HG03565 (cell line): ENCODE measurements around the gene PXMP2.

Experiments used
- ATAC-seq: cut with Tn5 transposase; IDR thresholded peaks from one replicate; pipeline ENCODE4 v1.9.1; 2021; ENCODE audit warnings: mild to moderate bottlenecking, moderate library complexity; ENCODE audit not compliant: unreplicated experiment

PXMP2 gene

GRCh38 chr12:132720606-132721345 is 33.4 kb downstream of the PXMP2 start:
- ATAC-seq, result no peak

GRCh38 chr12:132723015-132723763 is 35.8 kb downstream of the PXMP2 start:
- ATAC-seq, result no peak

- ATAC-seq, result no peak
Observed at GRCh38 chr12:132723764-132724140, 36.4 kb downstream of the PXMP2 start.

DNA sequence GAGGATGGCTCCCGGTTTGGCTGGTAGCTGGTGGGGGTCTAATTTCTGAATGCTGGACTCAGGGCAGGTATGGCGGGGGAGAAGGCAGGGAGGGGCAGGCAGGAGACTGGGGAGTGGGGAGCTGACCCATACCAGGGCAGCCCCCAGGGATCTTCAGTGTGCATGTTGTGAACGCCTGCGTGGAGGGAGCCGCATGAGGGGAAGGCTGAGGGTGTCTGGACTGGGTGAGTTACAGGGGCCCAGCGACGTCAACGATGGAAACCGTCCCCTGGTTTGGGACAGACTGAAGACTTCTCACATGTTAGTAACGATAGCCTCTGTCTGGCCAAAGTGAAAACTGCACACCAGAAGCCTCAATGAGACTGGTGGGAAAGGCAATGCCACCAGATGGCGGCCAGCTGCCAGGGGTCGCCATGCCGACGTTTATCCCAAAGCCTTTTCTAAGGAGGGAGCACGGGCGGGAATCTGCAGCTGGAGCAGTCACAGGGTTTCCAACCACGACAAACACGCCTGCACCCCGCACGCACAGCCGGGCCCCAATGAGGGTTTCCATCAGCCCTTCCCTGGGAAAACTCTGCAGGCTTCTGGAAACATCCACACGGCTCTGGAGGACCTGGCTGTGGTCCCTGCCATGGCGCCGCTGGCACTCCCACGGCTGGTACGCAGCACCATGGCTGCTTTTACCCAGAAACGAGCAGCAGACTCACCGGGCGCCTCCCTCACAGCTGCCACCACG is 37.3 kb downstream of the PXMP2 start:
- no peak for ATAC-seq

DNA sequence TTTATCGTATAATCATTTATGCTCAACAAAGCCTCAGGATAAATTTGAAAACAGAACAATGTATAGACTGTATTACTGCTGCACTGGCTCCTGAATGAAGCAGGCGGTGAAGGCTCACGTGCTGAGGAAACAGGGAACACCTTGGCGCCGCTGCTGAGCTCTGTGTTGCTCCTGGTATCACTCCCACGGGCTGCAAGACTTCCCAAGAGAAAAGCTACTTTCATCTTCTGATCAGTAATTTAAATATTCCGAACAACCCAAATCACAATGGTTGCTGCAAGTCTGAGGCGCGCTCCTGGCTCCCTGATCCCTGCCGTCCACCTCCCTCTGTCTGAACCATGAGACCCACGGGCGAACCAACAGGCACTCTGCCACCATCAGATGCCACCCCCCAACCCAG is 39.0 kb downstream of the PXMP2 start:
- ATAC-seq, result no peak

DNA sequence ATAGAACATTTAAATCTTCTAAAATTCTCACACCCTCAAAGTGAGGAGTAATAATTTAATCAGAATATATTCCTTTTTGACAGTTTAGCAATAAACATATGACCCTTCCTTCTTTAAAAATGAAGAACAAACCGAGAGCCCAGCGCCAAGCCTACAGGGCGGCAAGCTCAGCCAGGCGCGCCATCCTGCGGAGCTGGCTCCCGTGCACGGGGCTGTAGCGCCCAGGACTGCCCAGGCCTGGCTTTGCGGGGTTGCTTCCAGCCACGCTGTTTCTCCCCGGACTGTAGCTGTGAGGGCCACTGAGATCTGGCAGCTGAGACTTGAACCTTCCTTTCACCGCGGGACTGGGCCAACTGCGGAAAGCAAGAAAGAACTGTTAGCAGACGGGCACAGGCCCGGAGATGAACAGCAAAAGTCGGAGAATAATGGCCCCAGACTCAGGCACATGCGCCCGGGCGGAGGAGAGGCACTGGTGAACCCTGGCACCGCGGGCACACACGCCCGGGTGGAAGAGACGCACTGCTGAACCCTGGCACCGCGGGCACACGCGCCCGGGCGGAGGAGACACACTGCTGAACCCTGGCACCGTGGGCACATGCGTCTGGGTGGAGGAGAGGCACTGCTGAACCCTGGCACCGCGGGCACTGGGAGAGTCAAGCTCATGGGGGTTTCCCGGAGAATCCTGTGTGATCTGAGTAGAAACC is 39.9 kb downstream of the PXMP2 start:
- no peak for ATAC-seq

GRCh38 chr12:132728502-132728901 is 41.1 kb downstream of the PXMP2 start:
- no peak for ATAC-seq

GRCh38 chr12:132729541-132730320 is 42.3 kb downstream of the PXMP2 start:
- ATAC-seq, result no peak

DNA sequence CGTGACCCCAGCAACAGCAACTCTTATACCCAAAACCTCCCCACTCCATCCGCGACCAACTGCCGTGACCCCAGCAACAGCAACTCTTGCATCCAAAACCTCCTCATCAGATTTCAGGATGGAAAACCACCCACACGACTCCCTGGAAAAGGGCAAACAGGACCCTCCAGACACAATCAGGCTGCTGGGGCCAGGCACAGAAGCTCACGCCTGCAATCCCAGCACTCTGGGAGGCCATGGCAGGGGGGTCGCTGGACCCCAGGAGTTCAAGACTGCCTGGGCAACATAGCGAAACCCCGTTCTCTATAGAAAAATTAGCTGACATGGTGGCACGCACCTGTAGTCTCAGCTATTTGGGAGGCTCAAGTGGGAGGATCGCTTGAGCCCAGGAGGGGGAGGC is 43.0 kb downstream of the PXMP2 start:
- ATAC-seq, result no peak

GRCh38 chr12:132731574-132731973 is 44.2 kb downstream of the PXMP2 start:
- no peak for ATAC-seq

GRCh38 chr12:132734206-132734605 is 46.8 kb downstream of the PXMP2 start:
- no peak for ATAC-seq

GRCh38 chr12:132735496-132735895 is 48.1 kb downstream of the PXMP2 start:
- no peak for ATAC-seq

GRCh38 chr12:132736378-132736777 is 49.0 kb downstream of the PXMP2 start:
- no peak for ATAC-seq

- ATAC-seq, result no peak
Observed at GRCh38 chr12:132736913-132737312, 49.5 kb downstream of the PXMP2 start.

- no peak for ATAC-seq
Observed at GRCh38 chr12:132739600-132740312, 52.4 kb downstream of the PXMP2 start.

GRCh38 chr12:132740313-132740646 is 52.9 kb downstream of the PXMP2 start:
- ATAC-seq, result no peak

DNA sequence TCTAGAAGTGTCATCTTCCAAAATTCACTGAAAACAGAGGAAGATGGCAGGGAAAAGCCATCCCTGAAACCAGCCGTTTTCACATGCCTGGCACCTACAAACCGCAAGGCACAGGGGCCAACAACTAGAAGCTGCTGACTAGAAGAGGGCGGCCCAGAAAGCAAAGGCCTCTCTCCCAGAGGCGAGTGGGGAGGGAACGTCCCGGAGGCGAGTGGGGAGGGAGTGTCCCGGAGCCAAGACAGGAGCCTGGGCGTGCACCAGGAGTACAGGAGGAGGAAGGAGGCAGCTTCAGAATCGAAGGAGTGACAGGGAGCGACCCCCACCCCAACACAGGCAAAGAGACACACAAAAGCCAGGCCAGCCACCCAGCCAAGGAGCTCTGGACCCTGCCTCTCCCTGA is 53.3 kb downstream of the PXMP2 start:
- ATAC-seq, result no peak

DNA sequence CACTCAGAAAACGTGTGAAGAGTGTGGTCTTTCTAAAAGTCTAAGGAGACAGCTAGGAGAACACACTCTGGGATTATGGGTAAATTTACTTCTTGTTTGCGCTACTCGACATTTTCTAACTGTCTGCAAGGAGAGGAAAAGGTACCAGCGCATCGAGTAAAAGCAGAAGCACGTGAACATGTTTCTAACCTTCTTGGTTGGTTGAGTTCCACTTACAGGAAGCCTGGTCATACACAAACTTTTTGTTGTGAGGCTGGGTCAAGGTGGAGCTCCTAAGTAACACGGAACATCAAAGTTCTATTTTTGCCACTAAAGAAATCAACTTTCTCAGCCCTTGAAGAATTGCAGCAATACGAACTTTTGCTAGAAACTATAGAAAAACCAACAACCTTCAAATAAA is 54.2 kb downstream of the PXMP2 start:
- ATAC-seq, result no peak

- ATAC-seq, result no peak
Observed at GRCh38 chr12:132743831-132744230, 56.4 kb downstream of the PXMP2 start.

GRCh38 chr12:132746613-132747012 is 59.2 kb downstream of the PXMP2 start:
- ATAC-seq, result no peak
